22Rv1 (cell line): Measurements from ENCODE around the gene ARHGAP25.

Experiments
- H3K27ac ChIP-seq: fragments of 450-650 bp; 2 replicates; pipeline ENCODE4 v1.5.1; 2017
- ZFX ChIP-seq: fragments of 450-650 bp; IDR thresholded peaks from 2 replicates; pipeline ENCODE4 v1.6.1; 2017; ENCODE audit warnings: antibody characterized with exemption, borderline replicate concordance
- TF ChIP-seq, protein P1 (sequence below): fragments of 450-650 bp; IDR thresholded peaks from 2 replicates; pipeline ENCODE4 v1.5.1; 2017; ENCODE audit warnings: mild to moderate bottlenecking

The ARHGAP25 gene

DNA sequence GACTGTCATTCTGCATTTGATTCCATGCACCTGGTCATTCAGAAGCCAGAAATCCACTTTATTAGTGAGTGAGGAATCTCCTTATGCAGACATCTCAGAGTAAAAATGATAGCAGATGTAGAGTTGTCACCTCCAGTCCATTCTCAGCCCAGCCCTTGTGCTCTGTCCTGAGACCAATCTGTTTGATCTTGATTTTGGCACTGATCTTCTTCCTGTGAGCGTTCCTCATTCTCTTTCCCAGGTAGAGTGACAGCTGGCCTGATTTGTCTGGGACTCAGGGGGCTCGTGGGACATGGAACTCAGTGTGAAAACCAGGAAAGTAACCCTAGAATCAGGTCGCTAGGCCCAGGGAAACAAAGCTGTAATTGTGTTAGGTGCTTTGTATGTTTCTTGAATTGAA lies 8.9 kb downstream of the ARHGAP25 start:
- no peak overlapping the region for H3K27ac ChIP-seq
- TF ChIP-seq ZFX = no peak
- TF ChIP-seq, protein P1, sequence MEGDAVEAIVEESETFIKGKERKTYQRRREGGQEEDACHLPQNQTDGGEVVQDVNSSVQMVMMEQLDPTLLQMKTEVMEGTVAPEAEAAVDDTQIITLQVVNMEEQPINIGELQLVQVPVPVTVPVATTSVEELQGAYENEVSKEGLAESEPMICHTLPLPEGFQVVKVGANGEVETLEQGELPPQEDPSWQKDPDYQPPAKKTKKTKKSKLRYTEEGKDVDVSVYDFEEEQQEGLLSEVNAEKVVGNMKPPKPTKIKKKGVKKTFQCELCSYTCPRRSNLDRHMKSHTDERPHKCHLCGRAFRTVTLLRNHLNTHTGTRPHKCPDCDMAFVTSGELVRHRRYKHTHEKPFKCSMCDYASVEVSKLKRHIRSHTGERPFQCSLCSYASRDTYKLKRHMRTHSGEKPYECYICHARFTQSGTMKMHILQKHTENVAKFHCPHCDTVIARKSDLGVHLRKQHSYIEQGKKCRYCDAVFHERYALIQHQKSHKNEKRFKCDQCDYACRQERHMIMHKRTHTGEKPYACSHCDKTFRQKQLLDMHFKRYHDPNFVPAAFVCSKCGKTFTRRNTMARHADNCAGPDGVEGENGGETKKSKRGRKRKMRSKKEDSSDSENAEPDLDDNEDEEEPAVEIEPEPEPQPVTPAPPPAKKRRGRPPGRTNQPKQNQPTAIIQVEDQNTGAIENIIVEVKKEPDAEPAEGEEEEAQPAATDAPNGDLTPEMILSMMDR = no peak

DNA sequence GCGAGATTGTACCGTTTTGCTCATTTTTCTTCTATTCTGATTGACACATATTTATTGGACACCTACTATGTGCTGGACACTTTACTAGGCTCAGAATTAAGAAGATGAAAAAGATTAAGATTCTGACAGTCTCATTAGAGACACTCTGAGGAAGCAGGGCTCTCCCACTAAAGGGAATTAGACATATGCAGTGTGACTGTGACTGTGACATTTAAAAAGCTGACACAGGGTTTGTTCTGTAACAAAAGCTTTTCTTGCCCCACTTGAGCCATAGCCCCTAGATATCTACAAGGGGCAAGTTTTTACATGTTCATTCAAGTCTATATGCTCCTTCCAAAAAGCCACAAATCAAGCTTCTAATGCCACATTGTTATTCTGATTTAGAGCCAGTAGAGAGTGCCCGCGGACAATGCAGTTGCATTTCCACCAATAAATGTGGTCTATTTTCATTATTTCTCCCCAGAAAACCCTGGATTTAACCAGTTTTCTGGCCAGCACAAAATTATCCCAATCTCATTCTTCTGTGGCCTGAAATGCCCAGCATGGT lies 9.8 kb downstream of the ARHGAP25 start:
- no peak for TF ChIP-seq ZFX
- TF ChIP-seq, protein P1 = 0 out of 2 replicates have a peak, but pooled peaks have one; percentile 5
- H3K27ac ChIP-seq = no peak overlapping the region

DNA sequence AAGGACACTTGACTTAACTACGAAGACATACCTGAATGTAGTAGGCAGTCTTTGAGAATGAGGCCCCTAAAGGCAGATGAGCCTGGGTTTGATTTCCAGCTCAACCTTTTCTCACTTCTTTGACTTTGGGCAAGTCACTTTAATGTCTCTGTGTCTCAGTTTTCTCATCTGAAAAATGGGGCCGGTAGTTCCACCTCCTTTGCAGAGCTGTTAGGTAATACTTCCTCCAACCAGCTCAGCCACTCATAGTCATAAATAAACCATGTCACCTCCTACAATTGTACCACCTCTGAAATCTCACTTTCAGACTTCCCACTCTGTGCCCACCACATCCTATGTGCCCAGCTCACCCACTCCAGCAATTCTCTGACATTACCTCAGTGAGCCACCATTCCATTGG lies 10.4 kb downstream of the ARHGAP25 start:
- no peak overlapping the region for H3K27ac ChIP-seq
- TF ChIP-seq, protein P1 = no peak
- no peak for TF ChIP-seq ZFX

DNA sequence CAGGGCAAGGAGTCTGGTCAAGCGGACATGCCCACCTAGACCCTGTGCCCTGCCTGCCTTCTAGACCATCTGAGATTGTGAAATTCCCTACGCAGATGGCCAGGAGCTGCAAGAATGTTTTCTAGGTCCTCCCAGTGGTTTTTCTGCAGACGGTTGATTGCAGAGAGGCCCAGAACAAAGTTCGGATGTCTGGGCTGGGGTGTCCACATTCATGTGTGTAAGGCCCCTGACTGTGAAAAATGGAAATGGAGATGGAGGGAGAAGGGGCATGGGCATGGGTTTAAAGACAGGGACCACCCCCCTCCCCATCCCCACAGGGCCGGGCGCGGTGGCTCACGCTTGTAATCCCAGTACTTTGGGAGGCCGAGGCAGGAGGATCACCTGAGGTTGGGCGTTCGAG lies 11.8 kb downstream of the ARHGAP25 start:
- no peak for TF ChIP-seq ZFX
- TF ChIP-seq, protein P1 = no peak
- H3K27ac ChIP-seq = no peak overlapping the region

DNA sequence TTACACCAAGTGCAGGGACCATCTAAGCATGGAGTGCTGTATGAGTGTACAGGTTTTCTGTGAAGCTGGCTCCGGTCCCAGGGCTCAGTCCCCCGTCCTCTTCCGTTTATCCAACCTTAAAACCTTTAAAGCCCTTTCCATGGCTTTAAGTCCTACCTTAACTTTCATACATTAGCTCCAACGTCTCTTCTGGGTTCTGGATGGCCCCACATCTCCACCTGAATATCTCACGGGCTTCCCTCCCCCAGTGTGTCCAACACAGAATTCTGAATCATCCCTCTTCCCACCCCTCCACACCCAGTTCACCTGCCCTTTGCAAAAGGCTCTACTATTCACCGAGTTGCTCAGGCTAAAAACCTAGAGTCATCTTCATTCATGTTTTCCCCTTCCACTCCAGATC lies 12.8 kb downstream of the ARHGAP25 start:
- no peak overlapping the region for H3K27ac ChIP-seq
- no peak for TF ChIP-seq ZFX
- TF ChIP-seq, protein P1 = no peak

DNA sequence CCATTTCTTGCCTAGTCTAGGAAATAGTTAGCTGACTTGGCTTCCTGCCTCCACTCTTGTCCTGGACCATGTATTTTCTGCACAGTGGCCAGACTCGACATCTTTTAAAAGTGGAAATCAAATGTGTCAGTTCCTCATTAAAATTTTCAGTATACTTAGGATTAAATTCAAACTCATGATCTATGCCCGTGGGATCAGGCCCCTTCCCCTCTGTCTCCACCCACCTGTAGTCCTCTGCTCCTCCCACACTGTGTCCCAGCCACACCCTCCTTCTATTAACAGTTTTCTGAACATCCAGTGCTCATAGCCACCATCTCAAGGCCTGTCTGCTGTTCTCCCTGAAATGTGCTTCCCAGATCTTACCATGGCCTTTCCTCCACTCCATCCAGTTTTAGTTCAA lies 13.3 kb downstream of the ARHGAP25 start:
- no peak for TF ChIP-seq ZFX
- TF ChIP-seq, protein P1 = no peak
- H3K27ac ChIP-seq = no peak overlapping the region

DNA sequence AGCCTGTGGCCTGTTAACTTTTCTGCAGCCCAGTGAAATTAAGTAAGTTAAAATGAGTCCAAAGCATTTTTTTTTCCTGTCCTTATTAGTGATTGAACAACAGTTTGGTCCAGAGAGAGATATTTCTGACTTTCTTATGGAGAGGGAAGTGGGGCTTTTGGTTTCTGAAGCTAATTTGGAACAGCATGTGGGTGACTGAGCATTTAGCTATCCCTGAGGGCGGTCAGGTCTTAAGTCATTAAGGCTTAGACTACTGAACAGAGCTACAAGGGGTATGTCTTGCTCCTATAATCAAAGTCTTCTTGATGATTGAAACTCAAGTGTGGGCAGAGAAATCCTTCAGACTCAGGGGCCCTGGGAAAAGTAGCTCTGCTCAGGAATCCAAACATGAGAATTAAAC lies 14.0 kb downstream of the ARHGAP25 start:
- H3K27ac ChIP-seq = no peak overlapping the region
- TF ChIP-seq, protein P1 = no peak
- TF ChIP-seq ZFX = no peak
